ENCODE results near the gene TTC24.

TTC24 gene

DNA sequence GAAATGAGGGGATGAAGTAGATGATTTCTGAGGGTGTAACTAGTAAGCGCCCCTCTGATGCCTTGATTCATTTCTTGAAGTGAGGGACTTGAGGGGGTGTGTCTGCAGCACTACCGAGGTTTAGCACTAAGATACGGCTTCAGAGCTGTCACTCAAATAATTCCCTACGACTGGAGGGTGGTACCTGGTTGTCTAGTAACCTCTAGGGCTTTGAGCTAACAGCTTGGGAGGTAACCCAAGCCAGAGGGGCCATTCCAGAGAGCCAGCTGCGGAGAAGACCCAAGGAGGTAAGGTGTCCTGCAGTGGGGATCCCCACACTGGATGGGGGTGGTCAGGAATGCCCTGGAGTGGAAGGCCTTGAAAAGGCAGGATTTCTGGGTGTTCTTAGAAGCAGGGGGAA lies at the start of gene TTC24:
Gene TTC24, plus strand, starts transcription at position 252 of the 400 bp plus-strand sequence. CDS start 1,642 bp downstream, outside the sequence.
- no peak within 1 kb of the TSS for H3K4me3 ChIP-seq (ENCODE audit: control insufficient read depth, low read depth, low read length)
- no peak for DNase-seq (ENCODE audit: low read depth)
- TF ChIP-seq, protein P1, sequence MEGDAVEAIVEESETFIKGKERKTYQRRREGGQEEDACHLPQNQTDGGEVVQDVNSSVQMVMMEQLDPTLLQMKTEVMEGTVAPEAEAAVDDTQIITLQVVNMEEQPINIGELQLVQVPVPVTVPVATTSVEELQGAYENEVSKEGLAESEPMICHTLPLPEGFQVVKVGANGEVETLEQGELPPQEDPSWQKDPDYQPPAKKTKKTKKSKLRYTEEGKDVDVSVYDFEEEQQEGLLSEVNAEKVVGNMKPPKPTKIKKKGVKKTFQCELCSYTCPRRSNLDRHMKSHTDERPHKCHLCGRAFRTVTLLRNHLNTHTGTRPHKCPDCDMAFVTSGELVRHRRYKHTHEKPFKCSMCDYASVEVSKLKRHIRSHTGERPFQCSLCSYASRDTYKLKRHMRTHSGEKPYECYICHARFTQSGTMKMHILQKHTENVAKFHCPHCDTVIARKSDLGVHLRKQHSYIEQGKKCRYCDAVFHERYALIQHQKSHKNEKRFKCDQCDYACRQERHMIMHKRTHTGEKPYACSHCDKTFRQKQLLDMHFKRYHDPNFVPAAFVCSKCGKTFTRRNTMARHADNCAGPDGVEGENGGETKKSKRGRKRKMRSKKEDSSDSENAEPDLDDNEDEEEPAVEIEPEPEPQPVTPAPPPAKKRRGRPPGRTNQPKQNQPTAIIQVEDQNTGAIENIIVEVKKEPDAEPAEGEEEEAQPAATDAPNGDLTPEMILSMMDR (conservative IDR thresholded peaks at IDR 0.05; ENCODE audit: control insufficient read depth, insufficient read depth, low read depth, low read length) = no peak

DNA sequence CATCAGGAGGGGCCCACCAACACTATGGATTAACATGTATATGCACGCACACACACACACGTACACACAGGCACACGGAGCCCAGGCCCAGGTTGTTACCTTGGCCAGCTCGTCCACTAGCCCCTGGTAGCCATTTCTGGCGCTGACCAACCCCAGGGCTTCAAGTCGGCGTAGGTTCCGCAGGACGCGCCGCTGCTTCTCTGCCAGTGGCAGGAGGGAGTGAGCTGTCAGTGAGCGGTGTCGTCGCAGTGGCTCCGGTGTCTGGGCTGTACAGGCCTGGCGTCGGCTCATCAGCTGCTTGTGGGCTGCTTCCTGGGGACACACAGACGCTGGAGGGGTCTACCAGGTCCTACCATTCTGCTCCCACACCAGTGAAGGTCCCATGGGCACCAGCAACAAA lies 49.5 kb upstream of the TTC24 start:
- DNase-seq (ENCODE audit: low read depth) = no peak
- TF ChIP-seq, protein P1 (conservative IDR thresholded peaks at IDR 0.05; ENCODE audit: control insufficient read depth, insufficient read depth, low read depth, low read length) = no peak
- no peak overlapping the region for H3K4me3 ChIP-seq (ENCODE audit: control insufficient read depth, low read depth, low read length)

DNA sequence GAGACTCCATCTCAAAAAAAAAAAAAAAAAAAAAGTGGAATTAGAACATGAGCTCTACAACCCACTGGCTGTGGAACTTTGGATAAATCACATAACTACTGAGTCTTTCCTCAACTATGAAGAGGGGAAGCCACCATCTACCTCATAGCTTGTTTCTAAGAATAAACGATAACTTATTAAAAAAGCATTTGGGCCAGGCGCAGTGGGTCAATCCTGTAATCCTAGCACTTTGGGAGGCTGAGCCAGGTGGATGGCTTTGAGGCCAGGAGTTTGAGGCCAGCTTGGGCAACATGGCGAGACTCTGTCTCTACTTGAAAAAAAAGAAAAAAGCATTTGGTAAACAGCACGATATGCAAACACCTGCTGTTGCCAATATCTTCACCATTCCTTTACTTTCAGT lies 47.1 kb upstream of the TTC24 start:
- no peak overlapping the region for H3K4me3 ChIP-seq (ENCODE audit: control insufficient read depth, low read depth, low read length)
- no peak for DNase-seq (ENCODE audit: low read depth)
- TF ChIP-seq, protein P1 (conservative IDR thresholded peaks at IDR 0.05; ENCODE audit: control insufficient read depth, insufficient read depth, low read depth, low read length) = no peak

DNA sequence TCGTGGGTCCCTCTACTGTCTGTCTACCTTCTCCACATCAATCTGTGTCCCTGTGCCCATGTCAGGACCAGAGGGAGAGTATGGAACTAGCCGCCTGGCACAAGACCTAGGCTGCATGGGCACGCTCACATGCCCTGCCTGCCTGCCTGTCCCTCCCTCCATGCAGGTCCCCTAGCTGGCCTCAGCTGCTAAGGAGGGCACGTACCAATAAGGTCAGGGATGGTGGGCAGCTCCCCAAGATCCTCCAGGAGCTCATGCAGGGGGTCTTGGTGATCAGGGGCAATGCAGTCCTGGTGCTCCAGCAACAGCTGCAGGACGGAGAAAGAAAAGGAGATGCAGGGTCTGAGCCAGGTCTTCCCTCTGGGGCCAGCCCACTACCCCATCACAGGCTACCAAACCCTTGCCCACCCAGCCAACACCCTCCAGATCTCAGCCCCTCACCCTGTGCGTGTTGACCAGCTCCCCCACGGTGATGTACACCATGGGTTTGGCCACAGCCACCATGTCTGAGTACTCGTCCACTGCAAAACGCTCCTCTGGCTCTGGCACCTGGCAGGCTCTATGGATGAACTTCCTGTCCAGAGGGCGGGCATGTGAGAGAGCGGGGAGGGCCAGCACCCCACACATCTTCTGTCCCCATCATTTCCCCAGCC lies 45.8 kb upstream of the TTC24 start:
- TF ChIP-seq, protein P1 (conservative IDR thresholded peaks at IDR 0.05; ENCODE audit: control insufficient read depth, insufficient read depth, low read depth, low read length) = no peak
- no peak for DNase-seq (ENCODE audit: low read depth)
- no peak overlapping the region for H3K4me3 ChIP-seq (ENCODE audit: control insufficient read depth, low read depth, low read length)

DNA sequence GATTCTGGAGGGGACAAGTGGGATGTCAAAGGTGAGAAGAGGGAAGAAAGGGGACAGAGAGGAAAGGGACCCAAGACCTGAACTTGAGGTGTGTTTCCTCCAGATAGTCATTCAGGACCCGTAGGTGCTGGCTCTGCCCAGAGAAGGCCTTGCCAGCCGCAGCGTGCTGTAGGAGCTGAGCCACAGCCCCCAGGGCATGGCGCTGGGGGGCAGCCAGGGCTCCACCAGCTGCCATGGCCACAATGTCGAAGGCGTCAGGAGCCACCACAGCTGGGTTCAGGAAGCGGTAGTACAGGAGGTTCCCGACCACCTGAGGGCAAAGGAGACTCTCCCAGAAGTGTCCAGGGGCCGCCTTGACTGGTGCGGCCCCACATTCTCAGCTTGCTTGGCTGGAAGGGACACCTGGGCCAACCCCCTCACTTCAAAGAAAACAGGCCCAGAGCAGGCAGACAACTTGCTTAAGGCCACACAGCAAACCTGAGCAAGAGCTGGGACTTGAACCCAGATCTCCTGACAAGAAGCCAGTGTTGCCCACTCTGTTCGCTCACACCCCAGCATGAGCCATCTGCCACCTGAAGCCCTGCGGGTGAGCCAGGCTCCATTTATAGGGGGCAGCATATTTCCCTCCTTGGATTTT lies 45.0 kb upstream of the TTC24 start:
- H3K4me3 ChIP-seq (ENCODE audit: control insufficient read depth, low read depth, low read length) = no peak overlapping the region
- TF ChIP-seq, protein P1 (conservative IDR thresholded peaks at IDR 0.05; ENCODE audit: control insufficient read depth, insufficient read depth, low read depth, low read length) = no peak
- no peak for DNase-seq (ENCODE audit: low read depth)

DNA sequence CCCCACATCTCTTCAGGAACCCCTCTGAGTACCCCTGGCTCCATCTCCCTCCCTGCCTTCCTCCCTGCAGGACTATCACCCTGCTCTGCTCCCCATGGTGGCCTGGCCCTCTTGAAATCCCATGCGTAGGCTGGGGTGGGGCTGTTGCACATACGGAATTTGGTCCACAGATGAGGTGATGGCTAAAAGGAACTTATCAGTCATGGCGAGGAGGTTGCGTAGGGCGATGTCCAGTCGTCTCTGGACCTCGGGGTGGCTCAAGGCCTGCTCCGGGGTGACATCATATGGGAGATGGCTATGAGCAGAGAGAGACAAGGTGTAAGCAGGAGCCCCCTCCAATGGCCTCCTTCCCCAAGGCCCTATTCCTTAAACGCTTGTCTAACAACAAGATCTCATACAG lies 42.5 kb upstream of the TTC24 start:
- TF ChIP-seq, protein P1 (conservative IDR thresholded peaks at IDR 0.05; ENCODE audit: control insufficient read depth, insufficient read depth, low read depth, low read length) = no peak
- no peak overlapping the region for H3K4me3 ChIP-seq (ENCODE audit: control insufficient read depth, low read depth, low read length)
- DNase-seq (ENCODE audit: low read depth) = no peak
